Neural cell (in vitro differentiated cells): ENCODE data around the gene CIC. TPM values are rescaled to one million over a fixed set of nuclear protein-coding genes. Genes with fewer than 3 reads are reported as not detected.
A peak's percentile ranks its signal among the peaks of the same experiment; 100 is the strongest.

Experiments used
- H2AFZ ChIP-seq: fragments of 200-600, 300-800 bp; sonication (generic), shearing (Covaris generic); 2 replicates; pipeline ENCODE4 v1.6.0; 2014; ENCODE audit warnings: low read depth, mild to moderate bottlenecking, antibody characterized with exemption, low read length, moderate library complexity
- H3F3A ChIP-seq: fragments of 200-600 bp; shearing (Covaris generic); 2 replicates; pipeline ENCODE4 v1.6.1; 2016; ENCODE audit warnings: mild to moderate bottlenecking, moderate library complexity, mixed read lengths, antibody characterized with exemption, low read length; ENCODE audit not compliant: insufficient read depth, poor library complexity, severe bottlenecking
- H3K27ac ChIP-seq: fragments of 200-600, 300-800 bp; sonication (generic), shearing (Covaris generic); 2 replicates; pipeline ENCODE4 v1.5.1; 2014; ENCODE audit warnings: mild to moderate bottlenecking, low read length, moderate library complexity
- H3K27me3 ChIP-seq: fragments of 300-800, 200-600 bp; sonication (generic), shearing (Covaris generic); 2 replicates; pipeline ENCODE4 v1.6.0; 2014; ENCODE audit warnings: mild to moderate bottlenecking, low read depth, low read length, moderate library complexity; ENCODE audit not compliant: insufficient read depth
- H3K36me3 ChIP-seq: fragments of 300-800, 200-600 bp; sonication (generic), shearing (Covaris generic); 2 replicates; pipeline ENCODE4 v1.5.1; 2014; ENCODE audit warnings: mild to moderate bottlenecking, antibody characterized with exemption, low read length, moderate library complexity; ENCODE audit not compliant: insufficient read depth
- H3K4me2 ChIP-seq: fragments of 300-800, 200-600 bp; sonication (generic), shearing (Covaris generic); 2 replicates; pipeline ENCODE4 v1.6.0; 2014; ENCODE audit warnings: mild to moderate bottlenecking, low read length
- H3K4me3 ChIP-seq: fragments of 300-800, 200-600 bp; sonication (generic), shearing (Covaris generic); 2 replicates; pipeline ENCODE4 v1.5.1; 2014; ENCODE audit warnings: mild to moderate bottlenecking, low read length, moderate library complexity
- H3K79me2 ChIP-seq: fragments of 200-600 bp; shearing (Covaris generic); replicated peaks from 2 replicates; pipeline ENCODE4 v1.6.0; 2014; ENCODE audit warnings: mild to moderate bottlenecking, low read length, moderate library complexity; ENCODE audit not compliant: insufficient read depth
- H3K9ac ChIP-seq: fragments of 300-800, 200-600 bp; sonication (generic), shearing (Covaris generic); 2 replicates; pipeline ENCODE4 v1.6.1; 2016; ENCODE audit warnings: mild to moderate bottlenecking, low read length, mixed read lengths
- H3K9me2 ChIP-seq: fragments of 200-600 bp; shearing (Covaris generic); 2 replicates; pipeline ENCODE4 v1.6.1; 2016; ENCODE audit warnings: mild to moderate bottlenecking, low read length, mixed read lengths; ENCODE audit not compliant: insufficient read depth
- H3K9me3 ChIP-seq: fragments of 200-600, 300-800 bp; sonication (generic), shearing (Covaris generic); 2 replicates; pipeline ENCODE4 v1.6.1; 2016; ENCODE audit warnings: mild to moderate bottlenecking, mixed run types, low read length, moderate library complexity, mixed read lengths
- H4K20me1 ChIP-seq: fragments of 200-600 bp; shearing (Covaris generic); 2 replicates; pipeline ENCODE4 v1.6.1; 2016; ENCODE audit warnings: mild to moderate bottlenecking, mixed run types; ENCODE audit not compliant: insufficient read depth
- EP300 ChIP-seq: fragments of 450-650 bp; conservative IDR thresholded peaks from 2 replicates; pipeline ENCODE4 v1.6.1; 2014; ENCODE audit warnings: antibody characterized with exemption, mild to moderate bottlenecking, moderate library complexity; ENCODE audit not compliant: poor library complexity, severe bottlenecking
- EZH2 ChIP-seq: fragments of 200-600, 300-800 bp; shearing (Covaris generic), sonication (generic); IDR thresholded peaks from 2 replicates; pipeline ENCODE4 v1.6.1; 2014; ENCODE audit warnings: antibody characterized with exemption, low read length, borderline replicate concordance, mild to moderate bottlenecking; ENCODE audit not compliant: insufficient read depth, poor library complexity, severe bottlenecking
- MXI1 ChIP-seq: fragments of 450-650 bp; conservative IDR thresholded peaks from 2 replicates; pipeline ENCODE4 v1.6.1; 2014; ENCODE audit warnings: antibody characterized with exemption, mild to moderate bottlenecking; ENCODE audit not compliant: poor library complexity, severe bottlenecking
- POLR2AphosphoS5 ChIP-seq: IDR thresholded peaks from 2 replicates; pipeline ENCODE4 v1.6.1; 2012
- RAD21 ChIP-seq: fragments of 450-650 bp; conservative IDR thresholded peaks from 2 replicates; pipeline ENCODE4 v1.6.1; 2014; ENCODE audit warnings: antibody characterized with exemption, mild to moderate bottlenecking, moderate library complexity
- SMC3 ChIP-seq: fragments of 450-650 bp; conservative IDR thresholded peaks from 2 replicates; pipeline ENCODE4 v1.6.1; 2014; ENCODE audit warnings: antibody characterized with exemption, mild to moderate bottlenecking, moderate library complexity; ENCODE audit not compliant: poor library complexity
- TAF1 ChIP-seq: IDR thresholded peaks from 2 replicates; pipeline ENCODE4 v1.6.1; 2012; ENCODE audit warnings: low read depth
- polyA plus RNA-seq: library from polyadenylated mRNA; depleted of rRNA; stranded (reverse); fragments of >200 nt; gene quantifications from 2 replicates; pipeline ENCODE4 v1.2.3, GENCODE V29; 2014
- TF ChIP-seq, protein P1 (sequence below): fragments of 450-650 bp; IDR thresholded peaks from 2 replicates; pipeline ENCODE4 v1.5.1; 2014; ENCODE audit warnings: antibody characterized with exemption, mild to moderate bottlenecking, moderate library complexity; ENCODE audit not compliant: poor library complexity, severe bottlenecking
- TF ChIP-seq, protein P2 (sequence below): IDR thresholded peaks from 2 replicates; pipeline ENCODE4 v1.6.1; 2012; ENCODE audit warnings: borderline replicate concordance

The CIC gene
- polyA plus RNA-seq, 1 donor from 2014 or later: 10.8 TPM

DNA sequence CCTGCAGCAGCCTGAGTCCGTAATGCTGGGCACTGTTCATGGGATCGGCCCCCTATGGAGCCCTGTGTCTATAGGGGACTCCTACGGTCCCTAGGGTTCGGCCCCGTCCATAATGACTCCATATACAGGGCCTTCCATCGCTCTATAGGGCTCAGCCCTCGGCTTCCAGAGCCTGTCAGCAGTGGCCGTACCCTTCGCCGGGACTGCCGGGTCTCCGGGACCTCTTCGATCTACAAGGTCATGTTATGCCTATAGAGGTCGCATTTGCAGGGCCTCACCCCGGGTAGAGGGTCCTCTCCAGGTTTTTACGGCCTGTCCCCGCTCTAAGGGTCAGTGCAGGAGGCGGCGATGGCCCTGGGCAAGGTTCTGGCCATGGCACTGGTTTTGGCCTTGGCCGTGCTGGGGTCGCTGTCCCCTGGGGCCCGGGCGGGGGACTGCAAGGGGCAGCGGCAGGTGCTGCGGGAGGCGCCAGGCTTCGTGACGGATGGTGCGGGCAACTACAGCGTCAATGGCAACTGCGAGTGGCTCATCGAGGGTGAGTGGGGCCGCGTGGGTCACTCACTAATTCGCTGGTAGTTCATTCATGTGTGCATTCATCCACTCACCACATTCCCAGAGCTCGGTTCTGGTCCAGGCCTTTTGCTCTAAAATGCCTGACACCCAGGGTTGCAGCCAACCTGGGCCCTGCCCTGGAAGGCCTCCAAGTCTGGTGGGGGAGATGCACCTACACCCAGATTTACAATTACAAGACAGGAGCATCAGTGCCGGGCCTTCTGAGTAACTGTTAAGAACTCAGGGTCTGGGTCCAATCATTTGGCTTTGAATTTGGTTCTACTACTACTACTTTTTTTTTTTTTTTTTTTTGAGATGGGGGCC, 57.1 kb downstream of the CIC start:
- Histone ChIP-seq H3K27ac (peak overlapping the region; percentile 76), H3K79me2 (peaks cover 40% of the 10 kb centered on the region), H3K9me3 (no peaks in the 10 kb centered on the region), H2AFZ (peak overlapping the region; percentile 74), H3K4me3 (peak overlapping the region; percentile 93), H3K9me2 (no peaks in the 10 kb centered on the region), H3K27me3 (peaks cover 32% of the 10 kb centered on the region), H3F3A (no peaks in the 10 kb centered on the region), H4K20me1 (no peaks in the 10 kb centered on the region), H3K9ac (peak overlapping the region; percentile 95), H3K4me2 (peak overlapping the region; percentile 95), H3K36me3 (no peaks in the 10 kb centered on the region)
- no peak for TF ChIP-seq SMC3
- TF ChIP-seq, protein P1, sequence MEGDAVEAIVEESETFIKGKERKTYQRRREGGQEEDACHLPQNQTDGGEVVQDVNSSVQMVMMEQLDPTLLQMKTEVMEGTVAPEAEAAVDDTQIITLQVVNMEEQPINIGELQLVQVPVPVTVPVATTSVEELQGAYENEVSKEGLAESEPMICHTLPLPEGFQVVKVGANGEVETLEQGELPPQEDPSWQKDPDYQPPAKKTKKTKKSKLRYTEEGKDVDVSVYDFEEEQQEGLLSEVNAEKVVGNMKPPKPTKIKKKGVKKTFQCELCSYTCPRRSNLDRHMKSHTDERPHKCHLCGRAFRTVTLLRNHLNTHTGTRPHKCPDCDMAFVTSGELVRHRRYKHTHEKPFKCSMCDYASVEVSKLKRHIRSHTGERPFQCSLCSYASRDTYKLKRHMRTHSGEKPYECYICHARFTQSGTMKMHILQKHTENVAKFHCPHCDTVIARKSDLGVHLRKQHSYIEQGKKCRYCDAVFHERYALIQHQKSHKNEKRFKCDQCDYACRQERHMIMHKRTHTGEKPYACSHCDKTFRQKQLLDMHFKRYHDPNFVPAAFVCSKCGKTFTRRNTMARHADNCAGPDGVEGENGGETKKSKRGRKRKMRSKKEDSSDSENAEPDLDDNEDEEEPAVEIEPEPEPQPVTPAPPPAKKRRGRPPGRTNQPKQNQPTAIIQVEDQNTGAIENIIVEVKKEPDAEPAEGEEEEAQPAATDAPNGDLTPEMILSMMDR: peak; percentile 49
- TF ChIP-seq TAF1: peak; percentile 8
- TF ChIP-seq EZH2: no peak
- no peak for TF ChIP-seq MXI1
- TF ChIP-seq, protein P2, sequence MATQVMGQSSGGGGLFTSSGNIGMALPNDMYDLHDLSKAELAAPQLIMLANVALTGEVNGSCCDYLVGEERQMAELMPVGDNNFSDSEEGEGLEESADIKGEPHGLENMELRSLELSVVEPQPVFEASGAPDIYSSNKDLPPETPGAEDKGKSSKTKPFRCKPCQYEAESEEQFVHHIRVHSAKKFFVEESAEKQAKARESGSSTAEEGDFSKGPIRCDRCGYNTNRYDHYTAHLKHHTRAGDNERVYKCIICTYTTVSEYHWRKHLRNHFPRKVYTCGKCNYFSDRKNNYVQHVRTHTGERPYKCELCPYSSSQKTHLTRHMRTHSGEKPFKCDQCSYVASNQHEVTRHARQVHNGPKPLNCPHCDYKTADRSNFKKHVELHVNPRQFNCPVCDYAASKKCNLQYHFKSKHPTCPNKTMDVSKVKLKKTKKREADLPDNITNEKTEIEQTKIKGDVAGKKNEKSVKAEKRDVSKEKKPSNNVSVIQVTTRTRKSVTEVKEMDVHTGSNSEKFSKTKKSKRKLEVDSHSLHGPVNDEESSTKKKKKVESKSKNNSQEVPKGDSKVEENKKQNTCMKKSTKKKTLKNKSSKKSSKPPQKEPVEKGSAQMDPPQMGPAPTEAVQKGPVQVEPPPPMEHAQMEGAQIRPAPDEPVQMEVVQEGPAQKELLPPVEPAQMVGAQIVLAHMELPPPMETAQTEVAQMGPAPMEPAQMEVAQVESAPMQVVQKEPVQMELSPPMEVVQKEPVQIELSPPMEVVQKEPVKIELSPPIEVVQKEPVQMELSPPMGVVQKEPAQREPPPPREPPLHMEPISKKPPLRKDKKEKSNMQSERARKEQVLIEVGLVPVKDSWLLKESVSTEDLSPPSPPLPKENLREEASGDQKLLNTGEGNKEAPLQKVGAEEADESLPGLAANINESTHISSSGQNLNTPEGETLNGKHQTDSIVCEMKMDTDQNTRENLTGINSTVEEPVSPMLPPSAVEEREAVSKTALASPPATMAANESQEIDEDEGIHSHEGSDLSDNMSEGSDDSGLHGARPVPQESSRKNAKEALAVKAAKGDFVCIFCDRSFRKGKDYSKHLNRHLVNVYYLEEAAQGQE: no peak
- TF ChIP-seq RAD21: no peak
- no peak for TF ChIP-seq POLR2AphosphoS5
- no peak for TF ChIP-seq EP300

DNA sequence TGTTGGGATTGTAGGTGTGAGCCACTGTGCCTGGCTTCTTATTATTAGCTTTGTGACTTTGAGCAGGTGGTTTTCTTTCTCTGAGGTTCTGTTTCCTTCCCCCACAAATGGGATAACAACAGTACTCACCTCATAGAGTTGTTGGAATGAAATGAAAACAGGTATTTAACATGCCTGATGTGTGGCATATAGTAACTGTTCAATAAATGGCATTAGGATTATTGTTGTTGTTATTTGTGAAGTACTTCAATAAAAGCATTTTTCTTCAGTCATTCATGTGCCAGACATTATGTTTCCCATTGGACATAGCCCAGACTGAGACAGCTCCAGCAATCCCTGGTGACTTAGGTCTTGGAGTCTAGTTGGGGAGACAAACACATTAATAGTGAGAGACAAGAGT, 57.9 kb downstream of the CIC start:
- Histone ChIP-seq H4K20me1 (no peaks in the 10 kb centered on the region), H3K27ac (no peak overlapping the region), H3F3A (no peaks in the 10 kb centered on the region), H2AFZ (no peak overlapping the region), H3K36me3 (no peaks in the 10 kb centered on the region), H3K27me3 (peaks cover 28% of the 10 kb centered on the region), H3K9me2 (no peaks in the 10 kb centered on the region), H3K9me3 (no peaks in the 10 kb centered on the region), H3K79me2 (peaks cover 40% of the 10 kb centered on the region), H3K4me2 (peak overlapping the region; percentile 58), H3K4me3 (peak overlapping the region; percentile 93), H3K9ac (peak overlapping the region; percentile 95)
- no peak for TF ChIP-seq EP300
- no peak for TF ChIP-seq RAD21
- TF ChIP-seq, protein P2: no peak
- TF ChIP-seq, protein P1: no peak
- no peak for TF ChIP-seq SMC3
- no peak for TF ChIP-seq TAF1
- no peak for TF ChIP-seq EZH2
- TF ChIP-seq POLR2AphosphoS5: no peak
- TF ChIP-seq MXI1: no peak
